Endometrial microvascular endothelial cells (primary cell): ENCODE data around the gene ALDH1A1. TPM values are rescaled to one million over a fixed set of nuclear protein-coding genes. Genes with fewer than 3 reads are reported as not detected.

Experiments used
- in situ Hi-C: cut with HindIII; loops from 2 replicates; pipeline ENCODE4 v1.10.0; 2017; ENCODE audit warnings: low sequenced_read_pairs, low pct_unique_long_range_greater_than_20kb; ENCODE audit errors: inconsistent ontology term
- total RNA-seq: library from RNA; depleted of rRNA; stranded (reverse); fragments of >200 nt; gene quantifications from one replicate; pipeline ENCODE4 v1.2.3, GENCODE V29; 2015; ENCODE audit errors: inconsistent ontology term

ALDH1A1 gene
- 8.9 TPM for total RNA-seq

DNA sequence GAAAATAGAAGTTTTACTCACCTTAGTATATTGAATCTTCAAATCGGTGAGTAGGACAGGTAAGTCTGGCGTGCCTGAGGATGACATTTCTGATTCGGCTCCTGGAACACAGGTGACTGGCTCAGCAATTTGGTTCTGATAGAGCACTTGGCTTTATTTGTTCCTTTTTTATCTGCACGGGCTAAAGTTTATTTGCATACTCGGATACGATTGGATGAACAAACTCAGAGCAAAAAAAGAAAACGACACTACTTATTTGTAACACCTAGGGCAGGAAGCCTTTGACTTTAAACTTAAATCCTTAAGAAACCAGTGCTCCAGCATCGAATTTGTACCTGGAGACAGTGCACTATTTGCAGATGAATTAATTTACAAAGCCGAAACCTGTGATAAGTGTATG, at the start of gene ALDH1A1:
Gene ALDH1A1 (minus strand): TSS at position 140 of the 400 bp plus-strand sequence. CDS start 53 bp downstream, at position 87.
- in situ Hi-C loops = no loop called here

DNA sequence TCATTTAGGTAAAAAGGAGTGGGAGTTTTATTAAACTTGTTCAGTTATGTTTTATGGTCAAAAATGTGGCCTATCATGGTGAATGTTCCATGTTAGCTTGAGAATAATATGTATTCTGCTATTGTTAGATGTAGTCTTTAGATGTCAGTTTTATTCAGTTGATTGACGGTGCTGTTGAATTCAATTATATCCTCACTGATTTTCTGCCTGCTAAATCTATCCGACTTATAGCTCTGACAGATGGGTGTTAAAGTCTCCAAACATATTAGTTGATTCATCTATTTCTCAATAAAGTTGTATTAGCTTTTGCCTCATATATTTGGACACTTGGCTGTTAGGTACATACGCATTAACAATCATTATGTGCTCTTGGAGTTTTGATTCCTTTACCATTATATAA, 49.0 kb upstream of the ALDH1A1 start:
- in situ Hi-C loops = no loop called here

DNA sequence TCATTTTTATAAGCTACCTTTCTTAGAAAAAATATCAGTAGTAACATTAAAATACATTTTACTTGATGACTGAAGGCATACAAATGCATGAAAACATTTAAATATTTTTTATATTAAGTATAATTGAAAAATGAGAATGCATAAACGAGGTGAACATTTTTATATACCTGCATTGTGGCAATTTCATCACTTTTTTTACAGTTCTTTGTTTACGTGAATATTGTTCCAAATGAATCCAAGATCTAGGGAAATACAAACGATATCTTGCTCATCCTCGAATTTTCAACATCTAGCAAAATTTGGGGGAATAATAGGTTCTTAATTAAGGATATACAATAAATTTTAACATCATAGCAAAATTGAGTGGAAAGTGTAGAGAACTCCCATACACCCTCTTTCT, 45.5 kb upstream of the ALDH1A1 start:
- in situ Hi-C loops = no loop called here

DNA sequence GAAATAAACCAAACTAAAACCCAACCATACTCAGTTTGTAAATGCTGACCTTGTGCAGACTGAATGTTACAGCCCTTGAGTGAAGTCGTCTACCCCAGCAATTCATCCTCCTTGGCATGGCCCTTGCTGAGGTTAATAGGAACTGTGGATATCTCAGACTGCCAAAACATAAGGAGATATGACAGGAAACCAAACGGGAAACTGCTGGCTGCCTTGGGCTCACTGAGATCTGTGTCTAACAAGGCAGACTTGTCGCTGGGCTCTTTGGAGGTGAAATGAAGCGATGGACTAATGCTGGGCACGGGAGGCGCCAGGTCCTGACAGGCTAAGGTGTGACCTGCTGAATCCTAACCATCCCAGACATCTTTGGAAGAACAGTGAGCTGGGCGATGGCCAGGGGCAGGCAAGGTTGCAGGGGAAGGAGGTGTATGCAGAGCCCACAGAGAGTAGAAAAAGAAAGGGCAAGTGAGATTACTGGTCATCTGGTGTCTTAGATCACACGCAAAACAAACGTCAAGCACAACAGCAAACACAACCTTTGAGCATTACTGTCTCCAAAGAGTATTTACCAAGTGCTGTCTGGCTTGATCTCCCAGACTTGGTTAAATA, 44.6 kb upstream of the ALDH1A1 start:
- in situ Hi-C loops = no loop called here

GRCh38 chr9:72996684-72997314, 43.9 kb upstream of the ALDH1A1 start:
- in situ Hi-C loops = no loop called here

DNA sequence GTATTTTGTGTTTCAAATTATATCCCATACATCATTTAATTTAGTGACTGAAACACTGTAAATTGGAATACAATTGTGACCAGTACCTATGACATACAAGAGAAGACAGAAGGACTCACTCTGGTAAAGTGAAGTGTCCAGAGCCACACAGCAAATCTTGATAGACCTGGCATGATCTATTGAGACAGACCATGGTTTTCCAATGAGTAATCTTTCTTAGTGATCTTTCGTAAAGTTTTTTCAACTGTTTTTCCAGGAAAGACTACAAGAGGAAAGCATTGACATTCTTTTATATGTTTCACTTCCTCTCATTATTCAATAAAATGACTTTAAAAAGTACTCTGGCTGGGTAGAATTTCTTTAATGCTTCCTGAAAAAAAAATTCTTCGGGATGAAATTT, 43.3 kb upstream of the ALDH1A1 start:
- in situ Hi-C loops = no loop called here

GRCh38 chr9:72995131-72996024, 42.5 kb upstream of the ALDH1A1 start:
- in situ Hi-C loops = no loop called here

DNA sequence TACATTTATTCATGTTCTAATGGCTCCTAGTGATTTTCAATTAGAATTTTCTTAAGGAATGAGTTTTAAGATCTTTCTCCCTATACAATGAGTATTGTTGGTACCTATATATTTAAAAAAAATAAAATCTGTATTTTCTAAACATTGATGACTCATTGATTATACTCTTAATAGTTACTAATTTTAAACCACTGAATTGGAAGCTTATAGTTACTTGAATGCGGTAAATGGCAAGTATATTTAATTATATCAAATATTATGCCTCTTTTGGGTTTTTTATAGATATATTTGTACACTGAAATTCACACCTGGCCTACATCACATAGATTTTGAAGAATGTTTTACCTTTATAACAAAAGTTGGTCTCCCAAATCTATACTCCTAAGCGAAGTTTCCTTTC, 38.9 kb upstream of the ALDH1A1 start:
- in situ Hi-C loops = no loop called here

DNA sequence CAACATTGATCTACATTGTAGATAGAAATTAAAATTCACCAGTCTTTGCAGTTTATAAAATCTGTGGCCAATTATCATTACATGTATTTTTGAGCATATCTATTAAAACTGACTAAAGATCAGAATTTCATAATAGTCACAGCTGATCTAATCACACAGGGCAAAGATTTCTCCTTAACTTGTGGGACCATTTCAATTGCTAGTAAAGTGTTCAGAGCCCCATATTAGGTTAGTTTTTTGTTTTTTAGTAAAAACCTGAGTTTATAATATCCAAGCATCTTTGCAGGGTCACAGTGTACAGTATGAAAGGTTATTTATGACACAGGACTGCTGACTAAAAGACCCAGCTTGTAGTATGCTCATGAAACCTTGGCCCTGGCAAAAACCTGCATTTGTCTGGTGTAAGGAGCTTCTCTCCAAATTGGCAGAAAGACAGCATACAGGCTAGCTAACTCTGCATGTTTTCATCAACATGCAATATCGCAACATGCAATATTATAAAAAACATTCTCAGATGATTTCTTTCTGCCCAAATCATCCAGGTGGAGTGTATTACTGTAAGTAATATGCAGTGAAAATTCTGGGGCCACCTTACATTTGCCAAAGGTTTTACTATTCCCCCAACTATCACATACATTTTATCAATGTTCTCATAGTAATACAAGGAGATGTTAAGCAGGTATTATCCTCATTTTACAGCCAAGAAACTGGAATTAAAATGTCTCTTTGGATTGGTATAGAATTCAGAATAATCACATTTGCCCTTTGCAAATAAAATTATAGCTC, 37.7 kb upstream of the ALDH1A1 start:
- in situ Hi-C loops = no loop called here

- in situ Hi-C loops = no loop called here
These were observed 33.8 kb upstream of the ALDH1A1 start for GRCh38 chr9:72986522-72987116.

GRCh38 chr9:72985746-72986145, 32.9 kb upstream of the ALDH1A1 start:
- in situ Hi-C loops = no loop called here

DNA sequence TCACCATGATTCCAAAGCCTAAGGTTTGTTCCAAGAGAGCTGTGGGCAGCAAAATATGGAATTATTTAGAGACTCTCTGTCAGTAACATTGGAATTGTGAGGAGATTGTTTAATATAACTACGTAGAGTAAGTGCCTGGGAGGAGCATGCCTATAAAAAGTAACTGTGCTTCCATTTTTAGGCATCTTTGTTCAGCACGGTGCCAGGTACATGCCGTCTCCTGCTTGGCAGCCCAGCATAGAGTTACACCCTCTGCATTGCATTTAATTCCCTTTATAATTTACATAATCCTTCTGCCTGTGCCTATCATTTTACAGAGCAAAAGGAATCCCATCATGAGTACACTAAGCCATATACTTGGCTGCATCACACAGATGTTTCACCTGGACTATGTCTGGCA, 32.1 kb upstream of the ALDH1A1 start:
- in situ Hi-C loops = no loop called here

DNA sequence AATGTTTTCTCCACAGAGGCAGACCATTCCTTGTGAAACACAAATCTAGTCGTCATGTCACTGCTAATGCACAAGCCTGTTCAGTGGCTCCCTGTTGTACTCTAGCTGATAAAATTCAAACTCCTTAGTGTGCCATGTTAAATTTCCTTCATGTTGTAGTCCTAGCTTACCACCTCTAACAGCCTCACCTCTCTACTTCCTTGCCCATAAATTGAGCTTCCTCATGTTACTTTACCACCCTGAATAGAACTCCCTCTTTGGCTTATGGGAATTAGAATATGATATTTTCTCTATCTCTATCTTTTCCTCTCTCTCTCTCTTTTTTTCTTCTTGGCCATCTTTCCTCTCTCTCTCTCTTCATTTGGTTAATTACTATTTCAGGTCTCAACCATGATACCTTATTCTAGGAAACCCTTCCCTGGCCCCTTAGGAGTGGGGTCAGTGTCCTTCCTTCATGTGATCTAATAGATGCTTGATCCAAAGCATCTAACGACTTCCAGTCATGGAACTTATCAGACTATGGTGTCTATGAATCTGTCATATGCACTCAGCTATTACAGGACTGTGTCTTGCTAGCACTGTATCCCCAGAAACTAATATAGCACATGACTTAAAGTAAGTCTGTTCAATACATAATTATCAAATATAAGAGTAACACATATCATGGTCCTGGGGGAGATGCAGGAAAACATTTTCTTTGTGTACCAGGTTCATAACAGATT, 31.5 kb upstream of the ALDH1A1 start:
- in situ Hi-C loops = no loop called here

- in situ Hi-C loops = no loop called here
These were observed 30.8 kb upstream of the ALDH1A1 start for GRCh38 chr9:72983512-72984225.

DNA sequence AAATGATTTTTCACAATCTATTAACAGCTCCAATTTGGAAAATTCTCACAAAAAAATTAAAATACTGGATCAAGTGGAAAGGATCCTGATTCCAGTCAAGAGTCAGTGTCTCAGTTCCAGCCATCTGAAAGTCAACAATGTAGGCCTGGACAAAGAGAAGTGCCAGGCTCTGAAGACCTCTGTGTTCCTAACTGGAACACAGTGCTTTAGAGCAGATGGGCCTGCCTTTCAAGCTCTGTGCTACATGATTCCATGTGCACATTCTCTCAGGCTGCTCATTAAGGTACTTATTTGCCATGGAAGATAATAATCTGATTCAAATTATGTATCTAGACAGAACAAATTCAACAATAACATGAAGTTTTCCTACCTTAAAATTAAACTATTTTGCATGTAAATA, 30.2 kb upstream of the ALDH1A1 start:
- in situ Hi-C loops = no loop called here

DNA sequence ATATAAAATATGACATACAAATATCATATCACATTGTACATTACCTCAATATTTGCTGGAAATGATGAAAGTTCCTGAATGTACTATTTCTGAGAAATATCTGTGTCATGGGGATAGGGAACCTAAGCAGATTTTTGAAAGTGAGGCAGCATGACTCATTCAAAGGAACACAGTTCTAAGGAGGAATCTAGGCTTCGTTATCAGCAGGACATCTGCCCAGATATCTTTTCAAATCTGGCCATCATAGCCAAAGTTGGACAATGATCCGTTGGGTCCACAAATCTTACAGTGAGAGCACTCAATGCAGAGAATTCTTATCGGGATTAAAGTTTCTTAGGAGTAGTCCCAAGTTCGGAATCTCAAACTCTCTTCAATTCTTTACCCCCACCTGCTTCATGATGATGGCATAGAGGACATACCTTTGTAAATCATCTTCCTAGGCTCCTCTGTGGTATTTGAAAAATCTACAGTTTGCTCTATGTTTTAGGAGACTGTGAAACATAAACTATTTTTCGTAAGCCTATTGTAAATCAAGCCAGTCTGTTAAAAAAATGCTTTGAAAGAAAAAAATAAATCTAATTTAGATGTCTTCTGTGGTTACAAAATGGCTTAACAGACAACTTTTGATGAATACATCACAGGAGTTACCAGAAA, 29.4 kb upstream of the ALDH1A1 start:
- in situ Hi-C loops = no loop called here

DNA sequence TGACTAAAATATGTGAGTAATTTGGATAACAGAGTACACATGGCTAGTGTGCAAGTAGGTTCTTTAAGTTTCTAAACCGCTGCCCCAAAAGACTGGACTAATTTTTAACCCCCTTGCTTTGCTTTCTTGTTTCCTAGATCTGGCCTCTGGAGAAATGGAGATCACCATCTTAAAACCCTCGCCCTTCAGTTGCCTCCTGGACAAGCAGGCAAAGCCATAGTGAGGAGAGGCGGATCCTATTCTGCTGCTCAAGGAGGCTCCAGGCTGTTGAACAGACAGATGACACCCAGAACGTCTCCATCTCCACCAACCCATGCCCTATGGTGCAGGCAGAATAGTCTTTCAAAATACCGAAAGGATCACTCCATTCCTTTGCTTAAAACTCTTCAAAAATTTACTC, 28.6 kb upstream of the ALDH1A1 start:
- in situ Hi-C loops = no loop called here
